H9 (cell line): Measurements from ENCODE around the gene GALNT2. TPM values are rescaled to one million over a fixed set of nuclear protein-coding genes. Genes with fewer than 3 reads are reported as not detected.
A peak's percentile ranks its signal among the peaks of the same experiment; 100 is the strongest.

Source experiments
- DNase-seq: peaks from one replicate; pipeline ENCODE4 v3.0.0-alpha.2; 2017
- H2AFZ ChIP-seq: one replicate; pipeline ENCODE4 v1.6.1; 2013; ENCODE audit warnings: mild to moderate bottlenecking, low read length, control low read depth, moderate library complexity
- H2AK5ac ChIP-seq: 2 replicates; pipeline ENCODE4 v1.6.1; 2013; ENCODE audit warnings: low read length, control low read depth, mixed read lengths; ENCODE audit not compliant: insufficient read length
- H2BK120ac ChIP-seq: one replicate; pipeline ENCODE4 v1.6.1; 2013; ENCODE audit warnings: low read depth, mild to moderate bottlenecking, low read length, control low read depth, inconsistent platforms; ENCODE audit not compliant: poor library complexity, severe bottlenecking
- H2BK12ac ChIP-seq: 2 replicates; pipeline ENCODE4 v1.6.1; 2013; ENCODE audit warnings: low read length, control low read depth, mixed read lengths, low read depth; ENCODE audit not compliant: insufficient read length
- H2BK15ac ChIP-seq: 2 replicates; pipeline ENCODE4 v1.6.1; 2013; ENCODE audit warnings: low read depth, low read length, control low read depth
- H2BK20ac ChIP-seq: one replicate; pipeline ENCODE4 v1.6.1; 2013; ENCODE audit warnings: low read depth, mild to moderate bottlenecking, low read length, control low read depth, inconsistent platforms; ENCODE audit not compliant: poor library complexity, severe bottlenecking
- H2BK5ac ChIP-seq: 2 replicates; pipeline ENCODE4 v1.6.1; 2013; ENCODE audit warnings: low read length, control low read depth, mixed read lengths; ENCODE audit not compliant: insufficient read length
- H3K14ac ChIP-seq: 2 replicates; pipeline ENCODE4 v1.6.1; 2013; ENCODE audit warnings: low read length, control low read depth; ENCODE audit not compliant: insufficient read depth
- H3K18ac ChIP-seq: 2 replicates; pipeline ENCODE4 v1.6.1; 2013; ENCODE audit warnings: low read depth, mild to moderate bottlenecking, mixed read lengths, low read length, control low read depth; ENCODE audit not compliant: insufficient read length
- H3K23ac ChIP-seq: 2 replicates; pipeline ENCODE4 v1.6.1; 2013; ENCODE audit warnings: low read length, control low read depth, mixed read lengths, low read depth; ENCODE audit not compliant: insufficient read length
- H3K23me2 ChIP-seq: 2 replicates; pipeline ENCODE4 v1.6.1; 2013; ENCODE audit warnings: low read depth, mild to moderate bottlenecking, mixed read lengths, low read length, control low read depth; ENCODE audit not compliant: insufficient read length, poor library complexity, severe bottlenecking
- H3K27ac ChIP-seq: 2 replicates; pipeline ENCODE4 v1.5.1; 2013; ENCODE audit warnings: low read length, control low read depth, mixed read lengths, low read depth; ENCODE audit not compliant: insufficient read length
- H3K27me3 ChIP-seq: 2 replicates; pipeline ENCODE4 v1.6.1; 2013; ENCODE audit warnings: low read length, control low read depth, inconsistent platforms; ENCODE audit not compliant: insufficient read depth
- H3K4ac ChIP-seq: 2 replicates; pipeline ENCODE4 v1.6.1; 2013; ENCODE audit warnings: low read depth, mild to moderate bottlenecking, control low read depth, inconsistent platforms, low read length, moderate library complexity
- H3K4me1 ChIP-seq: 2 replicates; pipeline ENCODE4 v1.6.1; 2013; ENCODE audit warnings: low read length, control low read depth, inconsistent platforms; ENCODE audit not compliant: insufficient read depth
- H3K4me2 ChIP-seq: 2 replicates; pipeline ENCODE4 v1.6.1; 2013; ENCODE audit warnings: low read length, control low read depth, mixed read lengths; ENCODE audit not compliant: insufficient read length, insufficient read depth
- H3K56ac ChIP-seq: 2 replicates; pipeline ENCODE4 v1.6.1; 2013; ENCODE audit warnings: low read depth, mild to moderate bottlenecking, mixed read lengths, low read length, control low read depth; ENCODE audit not compliant: insufficient read length
- H3K79me1 ChIP-seq: 2 replicates; pipeline ENCODE4 v1.6.1; 2013; ENCODE audit warnings: low read depth, mild to moderate bottlenecking, moderate library complexity, low read length, control low read depth, inconsistent platforms; ENCODE audit not compliant: insufficient read depth, poor library complexity, severe bottlenecking
- H3K79me2 ChIP-seq: 2 replicates; pipeline ENCODE4 v1.6.1; 2013; ENCODE audit warnings: low read length, control low read depth, inconsistent platforms; ENCODE audit not compliant: insufficient read depth
- H3K9ac ChIP-seq: 2 replicates; pipeline ENCODE4 v1.6.1; 2013; ENCODE audit warnings: low read length, control low read depth, mixed read lengths; ENCODE audit not compliant: insufficient read length; ENCODE audit errors: extremely low read depth
- H3K9me3 ChIP-seq: one replicate; pipeline ENCODE4 v1.6.1; 2013; ENCODE audit warnings: low read depth, low read length, inconsistent platforms; ENCODE audit not compliant: control insufficient read depth
- H3T11ph ChIP-seq: one replicate; pipeline ENCODE4 v1.6.1; 2013; ENCODE audit warnings: mild to moderate bottlenecking, low read length, control low read depth, inconsistent platforms
- H4K20me1 ChIP-seq: one replicate; pipeline ENCODE4 v1.6.1; 2013; ENCODE audit not compliant: control insufficient read depth, insufficient read length, insufficient read depth
- H4K5ac ChIP-seq: 2 replicates; pipeline ENCODE4 v1.6.1; 2013; ENCODE audit warnings: low read depth, mild to moderate bottlenecking, mixed read lengths, low read length, control low read depth; ENCODE audit not compliant: insufficient read length
- H4K8ac ChIP-seq: replicated peaks from 2 replicates; pipeline ENCODE4 v1.6.1; 2013; ENCODE audit warnings: low read length, control low read depth, mixed read lengths, low read depth; ENCODE audit not compliant: insufficient read length
- H4K91ac ChIP-seq: 2 replicates; pipeline ENCODE4 v1.6.1; 2013; ENCODE audit warnings: low read depth, mild to moderate bottlenecking, moderate library complexity, mixed read lengths, low read length, control low read depth; ENCODE audit not compliant: insufficient read length
- H3K27ac Mint-ChIP-seq, 3 experiments: 2 replicates in 2 of 3; 3 replicates in 1 of 3; pipeline ENCODE4 v1.8.0; 2020 to 2021; ENCODE audit warnings: mixed read lengths in 3 of 3, mild to moderate bottlenecking in 1 of 3, moderate library complexity in 1 of 3
- H3K27me3 Mint-ChIP-seq: 2 replicates; pipeline ENCODE4 v1.8.0; 2021; ENCODE audit warnings: low read depth, mild to moderate bottlenecking, moderate library complexity, mixed read lengths
- H3K36me3 Mint-ChIP-seq, 3 experiments: 2 replicates in 2 of 3; 3 replicates in 1 of 3; pipeline ENCODE4 v1.8.0; 2020 to 2021; ENCODE audit warnings: low read depth in 3 of 3, mixed read lengths in 3 of 3; ENCODE audit not compliant: insufficient read depth in 1 of 3
- H3K4me1 Mint-ChIP-seq, 2 experiments: 2 replicates each; pipeline ENCODE4 v1.8.0; 2020; ENCODE audit warnings: mixed read lengths in 2 of 2
- H3K4me3 Mint-ChIP-seq, 2 experiments: 2 replicates in 1 of 2; 3 replicates in 1 of 2; pipeline ENCODE4 v1.8.0; 2020 to 2021; ENCODE audit warnings: mild to moderate bottlenecking in 2 of 2, mixed read lengths in 2 of 2, moderate library complexity in 1 of 2
- H3K9me3 Mint-ChIP-seq, 2 experiments: 2 replicates in 1 of 2; 3 replicates in 1 of 2; pipeline ENCODE4 v1.8.0; 2020; ENCODE audit warnings: mild to moderate bottlenecking in 2 of 2, mixed read lengths in 2 of 2, moderate library complexity in 1 of 2
- CTCF ChIP-seq: fragments of 200-600 bp; sonication (generic); conservative IDR thresholded peaks from 3 replicates; pipeline ENCODE4 v1.8.0; 2021; ENCODE audit warnings: antibody characterized with exemption, mild to moderate bottlenecking
- WGBS: extraction: QIAGEN DNeasy Blood & Tissue Kit; methylation state at CpG from one replicate; pipeline ENCODE4 v1.1.7; 2013; ENCODE audit warnings: missing lambda C conversion rate, low lambda C conversion rate, mixed read lengths; ENCODE audit not compliant: insufficient read length; ENCODE audit errors: extremely low coverage; 5-methylcytosine and 5-hydroxymethylcytosine counted together
- total RNA-seq: library from RNA; stranded (reverse); gene quantifications from 2 replicates; pipeline ENCODE4 v1.2.1, GENCODE V29; 2021

GALNT2 gene
- total RNA-seq, 1 experiment from 2014 or later = 57.6 TPM

- no peaks in the 10 kb centered on the region; a peak in 1 of 5 replicates for H3K9me3 Mint-ChIP-seq
- H3K4me1 Mint-ChIP-seq = peaks cover 19% of the 10 kb centered on the region in 2 experiments
- Histone ChIP-seq H3K4me1 (no peaks in the 10 kb centered on the region), H3K14ac (no peak overlapping the region), H2BK20ac (no peak overlapping the region), H3K79me2 (no peaks in the 10 kb centered on the region; the same call in 1 of the 2 replicates), H3K18ac (no peak overlapping the region), H3K23ac (no peak overlapping the region), H2AK5ac (no peak overlapping the region), H4K20me1 (no peaks in the 10 kb centered on the region), H2BK12ac (no peak overlapping the region), H3K4me2 (no peak overlapping the region), H3K27ac (no peak overlapping the region), H3T11ph (no peak overlapping the region), H2AFZ (no peak overlapping the region), H4K8ac (no peak overlapping the region), H3K27me3 (no peaks in the 10 kb centered on the region), H3K9me3 (no peaks in the 10 kb centered on the region), H3K9ac (no peak overlapping the region), H2BK15ac (no peak overlapping the region), H2BK120ac (no peak overlapping the region), H4K91ac (no peak overlapping the region), H3K23me2 (no peaks in the 10 kb centered on the region), H3K56ac (no peak overlapping the region), H3K79me1 (peaks cover 4% of the 10 kb centered on the region), H3K4ac (no peak overlapping the region), H2BK5ac (no peak overlapping the region), H4K5ac (no peak overlapping the region)
- DNase-seq = peak; percentile 2
- no peak for TF ChIP-seq CTCF
- H3K4me3 Mint-ChIP-seq = no peak overlapping the region
- H3K36me3 Mint-ChIP-seq = peaks cover under 1 to 6% (median 4%) of the 10 kb centered on the region in 3 experiments; a peak in 4 of 7 replicates
- H3K27me3 Mint-ChIP-seq = no peaks in the 10 kb centered on the region
- no CpG with 5 or more reads among the region's 8 CpGs for WGBS
- no peak overlapping the region for H3K27ac Mint-ChIP-seq
Observed at GRCh38 chr1:230160957-230161771, 94.1 kb downstream of the GALNT2 start.
